Glomerular endothelial cell (primary cell): ENCODE measurements around the gene TCIRG1. TPM values are rescaled to one million over a fixed set of nuclear protein-coding genes. Genes with fewer than 3 reads are reported as not detected.

Experiments
- DNase-seq: peaks from one replicate; pipeline ENCODE4 v3.0.0-alpha.2; 2011; ENCODE audit warnings: low read depth, low spot score; ENCODE audit errors: extremely low read depth
- total RNA-seq: library from RNA; depleted of rRNA; stranded (reverse); fragments of >200 nt; gene quantifications from 2 replicates; pipeline ENCODE4 v1.2.3, GENCODE V29; 2015

Gene TCIRG1
- total RNA-seq, 1 donor from 2014 or later: 168 TPM

GRCh38 chr11:68036141-68036716 is 2.6 kb upstream of the TCIRG1 start:
- no peak for DNase-seq

- DNase-seq: no peak
Observed at GRCh38 chr11:68036717-68037239, 2.0 kb upstream of the TCIRG1 start.

GRCh38 chr11:68037411-68038225 is 1.2 kb upstream of the TCIRG1 start:
- no peak for DNase-seq

GRCh38 chr11:68038226-68038717 is 553 bp upstream of the TCIRG1 start:
- no peak for DNase-seq

GRCh38 chr11:68039526-68040086 is 781 bp downstream of the TCIRG1 start:
- no peak for DNase-seq

- no peak for DNase-seq
Observed at GRCh38 chr11:68040101-68040956, 1.5 kb downstream of the TCIRG1 start.

- no peak for DNase-seq
Observed at GRCh38 chr11:68040957-68041591, 2.2 kb downstream of the TCIRG1 start.

- no peak for DNase-seq
Observed at GRCh38 chr11:68041617-68042218, 2.9 kb downstream of the TCIRG1 start.

GRCh38 chr11:68042219-68043028 is 3.6 kb downstream of the TCIRG1 start:
- DNase-seq: no peak

- no peak for DNase-seq
Observed at GRCh38 chr11:68043029-68043348, 4.2 kb downstream of the TCIRG1 start.

GRCh38 chr11:68043349-68044144 is 4.7 kb downstream of the TCIRG1 start:
- no peak for DNase-seq

- no peak for DNase-seq
Observed at GRCh38 chr11:68044145-68044813, 5.5 kb downstream of the TCIRG1 start.

- DNase-seq: no peak
Observed at GRCh38 chr11:68044898-68045351, 6.1 kb downstream of the TCIRG1 start.

- DNase-seq: no peak
Observed at GRCh38 chr11:68047437-68048290, 8.8 kb downstream of the TCIRG1 start.

GRCh38 chr11:68048681-68049508 is 10.1 kb downstream of the TCIRG1 start:
- no peak for DNase-seq
